Activated CD4-positive, alpha-beta T cell treated with anti-CD3 and anti-CD28 coated beads for 48 hours (primary cell): Measurements from ENCODE around the gene PARS2.

ENCODE experiments used
- DNase-seq: peaks from one replicate; pipeline ENCODE4 v3.0.0-alpha.2; 2020

The PARS2 gene

DNA sequence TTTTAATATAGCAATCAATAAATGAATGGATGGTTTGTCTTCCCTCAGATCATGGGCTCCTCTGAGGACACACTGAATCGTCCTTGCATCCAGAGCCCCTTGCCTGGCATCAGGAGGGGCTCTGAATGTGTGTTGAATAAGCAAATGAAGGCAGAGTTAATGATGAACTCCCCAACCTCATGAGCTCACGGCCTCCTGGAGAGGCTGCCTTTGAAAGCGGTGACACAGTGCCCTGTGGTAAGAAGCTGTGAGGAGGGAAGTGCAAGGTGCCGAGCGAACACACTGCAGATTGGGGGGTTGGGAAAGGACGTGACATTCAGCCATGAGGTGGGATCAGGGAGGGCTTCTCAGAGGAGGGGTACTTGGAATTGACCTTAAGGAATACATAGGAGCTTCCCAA, 3.2 kb upstream of the PARS2 start:
- DNase-seq: no peak

DNA sequence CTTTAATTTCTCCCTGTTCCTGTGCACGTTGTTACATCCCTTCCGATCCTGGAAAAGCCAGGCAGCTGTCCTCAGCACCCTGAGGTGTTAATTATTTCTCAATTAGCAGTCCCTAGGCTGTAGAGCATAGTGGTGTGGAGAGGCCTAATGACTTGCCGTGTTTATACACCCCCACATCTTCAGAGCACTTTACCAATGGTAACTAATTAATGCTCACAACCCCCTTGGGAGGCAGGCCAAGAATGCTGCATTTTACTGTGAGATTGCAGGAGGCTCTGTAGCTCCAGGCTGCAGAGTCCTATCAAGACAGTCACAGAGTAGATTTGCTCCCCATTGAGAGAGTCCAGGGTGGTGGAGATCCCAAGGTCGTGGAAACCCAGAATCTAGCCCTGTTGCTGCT, 2.4 kb upstream of the PARS2 start:
- no peak for DNase-seq

DNA sequence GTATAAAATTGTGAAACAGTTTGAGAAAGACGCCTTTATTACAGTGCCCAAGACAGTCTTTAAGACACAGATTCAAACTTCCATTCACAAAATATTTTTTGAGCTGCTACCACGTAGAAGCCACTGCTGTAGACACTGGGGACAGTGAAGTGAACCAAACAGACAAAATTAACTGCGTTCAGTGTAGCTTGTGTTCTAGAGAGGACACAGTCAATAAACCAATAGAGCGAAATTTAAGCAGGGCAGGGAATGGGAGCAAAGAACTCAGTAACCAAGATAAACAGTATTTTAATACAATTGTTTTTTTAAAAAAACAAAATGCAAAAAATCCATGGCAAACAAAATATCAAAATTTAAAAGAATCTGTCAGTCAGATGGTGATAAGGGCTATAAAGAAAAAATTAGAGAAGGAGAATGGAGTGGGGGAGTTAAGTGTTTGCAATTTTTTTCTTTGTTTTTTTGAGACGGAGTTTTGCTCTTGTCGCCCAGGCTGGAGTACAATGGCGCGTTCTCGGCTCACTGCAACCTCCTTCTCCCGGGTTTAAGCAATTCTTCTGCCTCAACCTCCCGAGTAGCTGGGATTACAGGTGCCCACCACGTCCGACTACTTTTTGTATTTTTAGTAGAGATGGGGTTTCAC, 719 bp upstream of the PARS2 start:
- no peak for DNase-seq

DNA sequence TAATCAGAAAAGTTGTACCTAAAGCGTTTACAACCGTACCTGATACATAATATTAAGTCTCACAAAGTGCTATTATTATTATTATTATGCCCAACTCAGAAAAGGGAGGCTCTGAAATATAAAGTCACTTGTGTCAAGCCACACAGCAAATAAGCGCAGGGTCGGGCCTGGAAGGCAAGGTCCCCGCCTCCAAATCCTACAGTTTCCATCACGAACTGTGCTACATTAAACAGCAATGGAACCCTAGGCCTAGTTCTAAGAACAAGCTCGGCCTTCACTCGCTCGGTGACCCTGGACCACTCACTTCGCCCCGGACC, 549 bp downstream of the PARS2 start:
- DNase-seq: peak; percentile 28

DNA sequence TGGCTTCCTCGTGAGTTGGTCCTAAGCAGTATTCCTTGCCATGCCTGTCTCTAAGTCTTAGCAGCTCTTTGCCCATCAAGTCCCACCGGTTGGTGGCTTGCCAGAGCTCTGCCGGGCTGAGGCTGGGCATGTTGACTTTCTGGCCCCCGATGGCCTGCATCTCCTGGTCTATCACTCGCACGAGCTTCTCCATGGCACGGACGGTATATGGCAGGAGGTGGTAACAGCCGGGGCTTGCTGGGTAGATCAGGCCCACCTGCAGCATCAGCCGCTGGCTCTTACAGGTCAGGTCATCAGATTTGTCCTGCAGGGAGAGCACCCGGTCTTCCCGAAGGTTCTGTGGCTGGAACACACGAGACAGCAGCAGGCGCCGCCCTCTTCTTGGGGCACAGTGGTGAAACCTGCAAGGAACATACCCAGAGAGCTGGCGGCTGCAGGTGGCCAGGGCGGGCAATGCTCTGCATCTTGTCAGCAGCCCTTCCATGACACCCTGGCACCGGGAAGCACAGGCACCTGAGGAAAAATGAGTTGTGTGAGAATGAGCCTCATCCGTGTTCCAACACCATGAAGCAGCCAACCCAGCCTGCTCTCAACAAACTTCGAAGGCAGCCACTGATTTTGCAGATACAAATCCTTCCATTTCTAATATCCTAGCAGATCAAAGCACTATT, 5.5 kb downstream of the PARS2 start:
- DNase-seq: no peak

DNA sequence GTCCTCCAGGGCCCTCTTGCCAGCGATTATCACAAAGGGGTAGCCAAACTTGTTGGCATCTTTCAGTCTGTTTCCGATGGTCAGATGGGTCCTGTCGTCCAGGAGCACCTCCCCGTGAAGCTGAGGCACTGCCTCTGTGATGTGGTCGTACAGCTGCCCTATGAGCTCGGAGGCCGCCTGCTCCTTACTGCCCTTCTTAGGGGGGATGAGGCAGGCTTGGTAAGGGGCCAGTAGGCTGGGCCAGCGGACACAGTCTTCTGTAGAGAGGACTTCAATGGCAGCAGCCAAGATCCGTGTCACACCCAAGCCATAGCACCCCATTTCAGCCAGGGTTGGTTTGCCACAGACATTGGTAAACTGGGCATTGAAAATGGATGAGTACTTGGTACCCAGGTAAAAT, 6.5 kb downstream of the PARS2 start:
- DNase-seq: no peak

DNA sequence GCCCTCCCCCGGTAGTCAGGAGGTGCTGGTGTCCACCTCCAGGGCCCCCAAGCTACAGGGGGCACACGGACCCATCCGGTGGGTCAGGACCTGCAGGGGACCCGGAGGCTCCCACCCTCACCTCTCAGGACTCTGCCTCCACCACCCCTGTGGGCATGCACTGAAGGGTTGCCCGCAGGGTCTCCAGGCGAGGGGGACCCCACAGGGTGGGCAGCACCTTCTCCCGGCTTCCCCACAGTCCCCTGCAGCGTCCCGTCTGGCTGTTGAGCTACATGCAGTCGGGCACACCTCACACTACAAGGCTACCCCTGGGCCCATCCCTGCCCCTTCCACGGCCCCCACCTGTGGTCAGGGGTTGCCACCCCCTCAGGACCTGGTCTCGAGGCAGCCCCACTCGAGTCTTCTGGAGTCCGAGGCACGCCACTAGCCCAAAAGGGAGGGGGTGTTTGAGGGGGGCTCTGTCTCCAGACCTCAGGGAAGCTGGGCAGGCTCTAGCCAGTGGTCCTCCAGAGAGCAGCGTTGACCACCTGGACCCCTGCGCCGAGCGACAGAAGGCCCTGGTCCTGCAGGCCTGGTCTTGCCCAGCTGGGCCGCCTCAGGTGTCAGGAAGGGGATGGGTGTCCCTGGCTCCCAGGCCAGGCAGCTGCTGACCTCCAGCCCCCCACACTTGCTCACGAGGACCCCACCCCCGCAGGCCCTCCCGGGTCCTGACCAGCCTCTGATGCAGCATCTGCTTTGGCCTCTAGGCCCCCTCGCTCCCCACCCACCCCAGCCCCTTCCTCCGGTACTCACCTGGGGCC, 9.6 kb downstream of the PARS2 start:
- no peak for DNase-seq

DNA sequence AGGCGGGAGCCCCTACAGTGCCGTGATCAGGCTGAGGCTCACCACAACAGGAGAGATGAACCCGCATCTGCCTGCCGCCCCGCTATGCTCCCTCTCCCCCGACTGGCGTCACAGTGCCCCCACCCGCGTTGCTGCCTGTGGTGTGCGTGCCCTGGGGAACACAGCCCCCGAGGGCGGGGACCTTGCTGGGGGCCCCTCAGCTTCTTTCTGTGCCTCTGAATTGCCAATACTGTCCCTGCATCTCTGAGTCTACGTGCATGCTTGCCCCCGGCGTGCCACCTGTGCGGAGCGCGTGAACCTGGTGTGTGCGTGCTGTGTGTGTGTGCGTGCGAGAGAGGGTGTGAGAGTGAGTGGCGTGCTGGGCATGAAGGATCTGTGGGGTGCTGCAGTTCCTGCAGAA, 10.3 kb downstream of the PARS2 start:
- DNase-seq: no peak

DNA sequence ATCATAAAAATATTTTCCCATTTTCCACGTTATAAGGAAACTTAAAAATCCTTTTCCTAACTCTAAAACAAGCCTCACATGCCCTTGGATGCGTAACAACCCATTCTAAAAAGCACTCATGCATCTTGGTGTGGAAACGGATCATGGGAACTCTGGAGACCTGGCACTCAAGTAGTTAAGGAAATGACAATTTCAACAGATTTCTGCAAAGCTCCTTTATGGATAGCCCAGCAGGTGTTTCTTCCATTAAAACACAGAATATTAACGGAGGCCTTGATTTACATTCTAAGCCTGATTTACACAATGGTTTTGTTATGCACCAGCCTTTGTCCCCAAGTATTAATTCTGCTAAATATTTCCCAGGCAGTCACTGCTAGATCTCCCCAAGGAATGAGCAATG, 12.9 kb downstream of the PARS2 start:
- no peak for DNase-seq

DNA sequence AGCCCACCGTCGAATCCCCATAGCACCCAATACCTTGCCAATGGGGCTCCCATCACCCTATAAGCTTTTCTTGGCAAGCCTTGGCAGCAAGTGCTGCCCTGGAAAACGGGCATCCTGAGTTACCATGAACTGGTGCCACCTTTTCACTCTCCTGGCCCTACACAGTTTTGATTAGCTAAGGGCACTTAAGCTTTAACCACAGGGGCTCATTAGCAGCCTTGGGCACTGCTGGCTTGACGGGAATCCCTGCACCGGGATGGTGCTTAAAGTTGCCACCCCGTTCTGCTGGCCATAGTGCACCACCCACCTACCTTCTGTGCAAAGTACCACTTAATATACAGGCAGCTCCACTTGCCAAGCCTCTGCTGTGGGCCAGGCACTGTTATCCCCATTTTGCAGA, 13.7 kb downstream of the PARS2 start:
- no peak for DNase-seq

DNA sequence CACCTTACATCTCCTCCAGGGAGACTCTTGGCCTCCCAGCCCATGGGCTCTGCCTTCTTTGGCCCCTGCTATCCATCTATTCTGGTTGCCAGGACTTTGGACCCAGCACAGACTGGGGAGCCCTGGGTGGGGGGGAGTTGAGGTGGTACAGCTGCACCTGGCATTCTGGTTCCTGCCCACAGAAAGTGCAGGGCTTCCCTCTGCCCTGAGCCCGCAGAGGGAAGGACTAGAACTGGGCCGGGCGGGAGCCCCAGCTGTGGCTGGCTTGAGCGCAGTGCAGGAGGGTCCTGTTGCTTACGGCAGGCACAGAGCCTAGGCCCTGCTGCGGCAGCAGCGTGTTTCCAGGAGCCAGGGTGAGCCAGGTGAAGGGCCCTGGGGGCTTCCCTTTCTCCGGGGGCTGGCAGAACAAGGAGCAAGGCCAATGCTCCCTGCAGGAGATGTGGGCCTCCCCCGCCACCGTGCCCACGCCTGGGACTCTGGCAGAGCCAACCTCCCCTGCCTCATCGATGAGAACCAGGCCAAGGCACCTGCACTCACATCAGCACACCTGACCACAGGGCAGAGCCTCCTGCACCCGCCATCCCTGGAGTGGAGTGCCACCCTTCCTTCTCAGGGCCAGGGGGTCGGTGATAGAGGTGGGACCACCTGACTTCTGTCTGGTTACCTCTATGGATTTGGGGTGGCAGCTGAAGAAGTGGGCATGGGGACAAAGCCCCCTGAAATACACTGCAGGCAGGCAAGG, 16.1 kb downstream of the PARS2 start:
- DNase-seq: no peak

DNA sequence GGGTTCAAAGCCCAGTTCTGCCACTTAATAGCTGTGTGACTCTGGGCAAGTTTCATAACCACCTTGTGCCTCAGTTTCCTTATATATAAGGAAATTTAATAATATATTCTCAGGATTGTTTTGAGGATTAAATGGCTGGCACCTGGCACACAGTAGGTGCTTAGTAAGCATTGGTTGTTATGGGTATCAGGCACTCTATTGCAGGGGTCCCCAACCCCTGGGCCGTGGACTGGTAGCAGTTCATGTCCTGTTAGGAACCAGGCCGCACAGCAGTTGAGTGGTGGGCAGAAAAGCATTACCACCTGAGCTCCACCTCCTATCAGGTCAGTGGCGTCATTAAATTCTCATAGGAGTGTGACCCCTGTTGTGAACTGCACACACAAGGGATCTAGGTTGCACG, 18.5 kb downstream of the PARS2 start:
- no peak for DNase-seq

DNA sequence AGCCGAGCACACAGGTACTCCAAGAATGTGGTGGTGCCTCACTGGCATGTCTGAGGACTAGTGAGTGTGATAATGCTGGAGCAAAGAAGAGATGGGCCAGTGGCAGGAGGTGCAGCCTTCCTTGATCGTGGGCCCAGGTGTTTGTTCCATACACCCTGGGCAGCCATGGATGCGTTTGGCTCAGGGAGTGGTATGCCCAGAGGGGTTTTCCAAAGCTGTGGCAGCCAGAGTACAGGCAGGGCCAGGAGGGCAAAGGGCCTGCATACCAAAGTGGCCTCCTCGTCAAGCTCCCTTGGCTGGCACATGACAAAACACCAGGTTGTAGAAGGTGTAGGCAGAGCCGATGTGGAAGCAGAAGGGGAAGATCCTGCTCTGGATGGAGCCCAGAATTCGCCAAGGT, 19.0 kb downstream of the PARS2 start:
- DNase-seq: no peak

DNA sequence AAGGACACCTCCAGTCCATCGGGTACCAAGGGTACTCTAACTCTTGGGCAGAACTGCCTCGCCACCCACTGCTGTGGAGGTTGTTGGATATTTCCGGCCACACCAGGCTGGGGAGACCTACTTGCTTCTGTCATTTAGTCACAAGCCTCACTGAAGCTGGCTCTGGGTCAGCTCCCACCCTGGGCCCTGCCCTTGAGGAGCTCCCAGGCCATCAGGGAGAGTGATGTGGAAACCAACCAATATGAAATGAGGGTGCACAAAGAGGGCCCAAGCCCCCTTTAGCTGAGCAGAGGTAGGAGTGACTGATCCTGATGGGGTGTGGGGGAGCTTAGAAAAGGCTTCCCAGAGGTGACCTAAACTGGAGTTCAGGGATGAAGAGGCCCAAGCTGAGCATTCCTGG, 19.6 kb downstream of the PARS2 start:
- no peak for DNase-seq

DNA sequence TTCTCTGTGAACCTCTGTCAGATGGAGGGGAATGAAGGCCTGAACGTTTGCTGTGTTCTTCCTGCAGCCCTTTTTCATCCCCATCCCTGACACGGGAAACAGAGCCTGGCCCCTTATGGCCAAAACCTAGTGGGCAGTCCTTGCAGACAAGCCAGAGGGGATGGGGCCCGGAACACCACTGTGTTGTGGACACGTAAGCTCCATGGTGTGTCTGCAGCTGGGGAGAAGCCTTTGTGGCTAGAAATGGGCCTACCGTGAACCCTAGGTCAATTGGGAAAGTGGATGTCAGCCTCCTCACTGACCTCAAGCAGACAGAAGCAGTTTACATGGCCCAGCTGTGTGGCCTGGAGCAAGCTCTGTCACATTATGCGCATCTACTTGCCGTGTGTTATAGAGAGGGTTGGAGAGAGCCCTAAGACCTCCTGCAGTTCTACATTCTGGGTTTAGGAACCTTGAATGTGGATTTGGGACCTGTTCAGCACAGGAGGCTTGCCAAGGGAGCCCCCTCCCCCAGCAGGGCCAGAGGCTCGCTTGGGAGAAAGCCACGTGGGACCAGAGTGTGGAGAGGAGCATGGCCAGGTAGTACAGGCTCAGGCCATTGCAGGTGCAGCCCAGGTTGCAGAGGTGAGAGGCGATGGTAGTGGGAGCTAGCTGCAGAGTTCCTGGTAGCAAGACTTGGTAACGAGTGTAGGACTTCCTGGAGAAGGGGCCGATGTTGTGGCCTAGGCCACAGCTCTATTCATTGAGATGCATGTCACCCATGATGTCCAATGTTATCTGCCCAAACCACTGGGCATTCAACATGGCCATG, 20.7 kb downstream of the PARS2 start:
- no peak for DNase-seq

DNA sequence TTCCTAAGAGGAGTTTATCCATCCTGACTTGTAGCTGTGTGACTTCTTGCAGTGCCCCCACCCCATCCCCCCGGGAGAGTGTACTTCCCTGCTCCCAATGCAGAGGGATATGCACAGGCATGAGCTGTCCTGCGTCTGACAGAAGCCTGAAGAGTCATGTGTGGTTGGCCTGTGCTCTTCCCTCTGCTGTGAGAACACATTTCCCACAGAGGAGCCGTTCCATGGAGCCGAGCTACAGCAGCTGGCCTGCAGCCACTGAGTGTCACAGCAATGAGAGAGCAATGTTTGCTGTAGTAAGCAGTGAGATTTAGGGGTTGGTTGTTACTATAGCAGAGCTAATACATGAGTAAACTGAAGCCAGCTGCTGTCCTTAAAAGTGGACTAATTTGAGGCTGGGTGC, 22.0 kb downstream of the PARS2 start:
- DNase-seq: no peak

DNA sequence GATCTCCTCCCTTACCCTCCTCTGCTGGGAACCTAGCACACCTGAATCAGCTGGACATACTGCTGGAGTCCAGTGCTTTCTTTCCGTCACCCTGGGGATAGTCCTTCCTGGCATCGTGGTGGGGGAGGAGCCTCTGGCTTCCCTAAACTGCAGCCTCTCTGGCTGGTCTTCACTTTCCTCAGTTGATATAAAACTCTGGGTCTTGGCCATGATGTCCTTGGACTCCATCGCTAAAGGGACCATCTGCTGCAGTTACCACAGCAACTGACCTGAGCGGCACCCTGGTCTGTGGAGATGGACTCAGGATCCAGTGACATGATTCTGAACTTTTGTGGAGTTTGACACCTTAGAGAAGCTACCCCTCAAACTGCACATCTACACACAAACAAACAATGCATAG, 22.8 kb downstream of the PARS2 start:
- no peak for DNase-seq

DNA sequence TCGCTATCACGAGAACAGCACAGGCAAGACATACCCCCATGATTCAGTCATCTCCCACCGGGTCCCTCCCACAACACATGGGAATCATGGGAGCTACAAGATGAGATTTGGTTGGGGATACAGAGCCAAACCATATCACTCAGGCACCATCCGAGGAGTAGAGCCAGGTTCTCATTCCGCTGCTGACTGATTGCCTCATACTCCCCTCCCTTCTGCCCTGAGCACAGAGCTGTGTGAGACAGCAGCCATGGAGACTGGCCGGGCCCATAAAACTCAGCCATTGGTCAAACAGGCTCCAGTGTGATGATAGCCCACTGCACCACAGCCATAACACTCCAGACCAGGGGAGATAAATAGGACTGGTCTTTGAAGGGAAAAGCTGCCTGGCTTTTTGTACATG, 26.1 kb downstream of the PARS2 start:
- DNase-seq: no peak

DNA sequence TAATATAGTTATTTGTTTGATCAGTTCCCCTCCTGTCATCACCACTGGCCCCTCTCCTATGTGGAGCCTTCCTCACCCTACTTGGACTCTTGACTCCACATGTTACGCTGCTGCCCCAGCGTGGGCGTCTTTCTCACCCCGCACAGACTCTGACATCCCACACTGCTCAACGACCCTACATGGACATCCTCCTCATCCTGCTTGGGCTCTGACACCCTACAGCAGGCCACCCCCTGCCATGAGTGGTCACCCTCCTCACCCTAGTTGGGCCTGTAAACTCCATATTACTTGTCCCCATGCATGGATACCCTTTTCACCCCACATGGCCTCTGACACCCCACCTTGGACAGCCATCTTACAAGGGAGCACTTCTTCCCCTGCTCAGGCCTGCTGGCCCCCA, 27.6 kb downstream of the PARS2 start:
- no peak for DNase-seq

DNA sequence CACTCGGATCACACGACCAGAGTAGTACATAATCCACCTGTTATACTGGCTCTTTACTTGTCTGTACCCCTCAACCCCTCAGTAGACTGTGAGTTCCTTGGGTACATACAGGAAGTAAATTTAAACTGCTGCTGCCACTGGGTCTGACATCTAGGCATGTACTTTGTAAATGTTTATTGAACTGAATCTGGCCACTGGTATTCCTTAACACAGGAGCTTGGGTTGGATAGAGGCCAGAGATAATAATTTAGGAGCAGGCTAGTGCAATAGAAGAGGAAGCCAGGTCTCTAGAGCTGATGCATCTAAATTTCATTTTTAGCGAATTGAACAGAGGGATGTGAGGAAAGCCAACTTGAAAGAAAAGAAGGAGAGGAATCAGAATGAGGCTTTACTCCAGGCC, 36.3 kb downstream of the PARS2 start:
- no peak for DNase-seq

DNA sequence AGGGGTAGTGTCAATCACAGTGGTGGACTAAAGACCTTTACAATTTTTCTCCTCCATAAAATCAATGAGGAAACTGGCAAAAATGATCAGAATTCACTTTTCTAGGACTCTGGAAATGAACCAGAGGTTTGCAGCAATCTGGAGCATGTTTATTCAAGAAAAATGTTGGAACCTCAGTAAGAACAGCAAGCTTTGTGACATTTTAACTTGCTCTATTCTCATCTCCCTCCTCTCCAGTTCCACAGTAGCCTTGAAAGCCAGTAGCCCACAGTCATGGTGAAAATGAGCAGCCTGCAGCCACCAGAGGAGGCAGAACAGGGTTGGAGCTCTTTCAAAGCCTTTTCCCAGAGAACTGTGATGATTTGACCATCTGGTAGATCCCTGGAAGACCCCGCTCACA, 39.6 kb downstream of the PARS2 start:
- no peak for DNase-seq

DNA sequence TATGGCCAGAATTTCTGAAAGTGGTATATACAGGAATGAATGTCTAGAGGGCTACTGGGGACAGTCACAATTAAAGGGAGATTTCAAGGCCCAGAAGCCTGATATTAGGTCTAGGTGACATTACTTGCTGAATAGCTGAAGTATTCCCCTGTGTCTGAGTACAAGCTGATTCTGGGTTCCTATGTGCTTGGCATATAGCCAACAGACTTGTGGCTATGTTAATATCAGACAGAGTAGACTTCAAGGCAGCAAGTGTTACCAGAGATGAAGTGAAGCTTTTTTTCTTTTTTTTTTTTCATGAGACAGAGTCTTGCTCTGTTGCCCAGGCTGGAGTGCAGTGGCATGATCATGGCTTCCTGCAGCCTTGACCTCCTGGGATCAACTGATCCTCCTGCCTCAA, 40.3 kb downstream of the PARS2 start:
- DNase-seq: no peak

DNA sequence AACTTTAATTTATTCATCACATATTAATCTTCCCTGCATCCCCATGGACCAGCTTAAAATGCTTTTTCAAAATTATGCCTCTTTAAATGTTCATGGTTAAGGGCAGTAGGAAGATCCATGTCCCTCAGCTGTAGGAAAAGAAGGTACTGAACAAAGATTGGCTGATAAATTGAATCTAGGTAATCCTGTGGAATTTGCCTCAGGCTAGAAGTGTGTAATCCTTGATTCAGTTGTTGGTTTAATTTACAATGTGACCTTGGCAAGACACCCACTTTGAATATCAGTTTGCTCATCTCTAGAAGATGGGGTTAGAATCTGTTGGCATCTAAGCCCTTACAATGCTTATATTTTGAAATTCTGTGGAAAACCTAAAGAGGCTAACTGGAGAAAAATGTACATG, 42.6 kb downstream of the PARS2 start:
- no peak for DNase-seq
